NB4 (cell line): ENCODE measurements around the gene AKAP10.

ENCODE experiments used
- CTCF ChIP-seq: IDR thresholded peaks from one replicate; pipeline ENCODE4 v1.5.1; 2012; ENCODE audit warnings: low read depth, low read length
- MAX ChIP-seq: IDR thresholded peaks from 2 replicates; pipeline ENCODE4 v1.6.1; 2011; ENCODE audit warnings: low read depth, low read length
- MYC ChIP-seq: IDR thresholded peaks from 2 replicates; pipeline ENCODE4 v1.6.1; 2011; ENCODE audit warnings: low read depth, low read length
- POLR2A ChIP-seq: IDR thresholded peaks from 2 replicates; pipeline ENCODE4 v1.6.1; 2011; ENCODE audit warnings: mild to moderate bottlenecking; ENCODE audit not compliant: insufficient read length; ENCODE audit errors: extremely low read depth

DNA sequence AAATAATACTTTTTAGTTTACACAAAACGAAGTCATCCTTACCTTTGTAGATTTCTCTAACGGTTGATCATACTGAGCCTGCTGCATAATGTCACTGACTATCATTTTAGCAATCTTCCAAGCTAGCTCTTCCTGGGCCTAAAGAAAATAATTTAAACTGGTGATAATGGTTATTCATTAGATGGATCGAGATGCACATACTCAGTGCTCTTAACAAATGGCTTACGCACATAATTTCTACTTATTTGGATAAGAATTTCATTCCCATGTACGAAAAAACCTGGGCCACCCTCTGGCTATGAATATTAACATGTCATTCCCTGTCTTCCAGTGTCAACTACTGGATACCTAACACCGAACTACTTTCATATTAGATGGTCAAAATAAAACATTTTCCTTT, 68.5 kb downstream of the AKAP10 start:
- no peak for TF ChIP-seq CTCF
- no peak for TF ChIP-seq POLR2A
- no peak for TF ChIP-seq MAX
- no peak for TF ChIP-seq MYC
